HepG2 (cell line): ENCODE data around the gene ARHGEF11. TPM values are rescaled to one million over a fixed set of nuclear protein-coding genes. Genes with fewer than 3 reads are reported as not detected.

ENCODE experiments used
- ATAC-seq: fragments of 200-7000 bp; cut with Tn5 transposase; 3 replicates; pipeline ENCODE4 v1.9.1; 2020; ENCODE audit warnings: mild to moderate bottlenecking, moderate library complexity
- BruUV-seq: library from RNA; stranded (reverse); fragments of 400-500 nt; replicated peaks from 2 replicates; lab custom pipeline; 2021; lab: Mats Ljungman, UMichigan
- CTCF ChIA-PET: fragments of 300-600 bp; formaldehyde crosslinking; extraction: SDS; loops from one replicate; lab custom pipeline; 2021; ENCODE audit warnings: low total read pairs, inconsistent platforms, low intra/inter-chr PET ratio; lab: Yijun Ruan, JAX
- POLR2A ChIA-PET: fragments of 350-600 bp; sonication (Branson Sonifier 250); formaldehyde crosslinking; loops from one replicate; lab custom pipeline; 2020; ENCODE audit warnings: antibody characterized with exemption, inconsistent platforms; lab: Yijun Ruan, JAX
- DNase-seq: peaks from one replicate; pipeline ENCODE4 v3.0.0-alpha.2; 2015; ENCODE audit warnings: low spot score
- FAIRE-seq: peaks from 3 replicates; lab custom pipeline; 2011; peaks lifted over from hg19 to GRCh38; lab: Jason Lieb, UNC
- H2AFZ ChIP-seq: one replicate; pipeline ENCODE4 v1.6.1; 2011; ENCODE audit warnings: low read length, inconsistent platforms
- H3K27ac ChIP-seq: fragments of 300-600 bp; 3 replicates; pipeline ENCODE4 v1.8.0; 2011; ENCODE audit warnings: mixed run types, mild to moderate bottlenecking, mixed read lengths, low read length, inconsistent platforms; ENCODE audit not compliant: insufficient read depth; ENCODE audit errors: extremely low read length
- H3K27me3 ChIP-seq, 2 experiments: fragments of 200-600 bp in 1 of 2; 2 replicates in 1 of 2; 3 replicates in 1 of 2; pipeline versions ENCODE4 v1.6.0 to v1.8.0; 2011; ENCODE audit warnings: low read length in 2 of 2, mild to moderate bottlenecking in 2 of 2, moderate library complexity in 2 of 2, inconsistent platforms in 1 of 2; ENCODE audit not compliant: insufficient read depth in 2 of 2, control insufficient read depth in 1 of 2
- H3K36me3 ChIP-seq, 2 experiments: fragments of 200-600 bp in 1 of 2; replicated peaks in 1 of 2; 2 replicates in 1 of 2; 3 replicates in 1 of 2; pipeline versions ENCODE4 v1.5.1 to v1.8.0; 2011; ENCODE audit warnings: low read length in 2 of 2, inconsistent platforms in 1 of 2; ENCODE audit not compliant: insufficient read depth in 2 of 2, control insufficient read depth in 1 of 2
- H3K4me1 ChIP-seq: 2 replicates; pipeline ENCODE4 v1.5.1; 2012; ENCODE audit warnings: low read length, inconsistent platforms; ENCODE audit not compliant: insufficient read depth
- H3K4me2 ChIP-seq: 2 replicates; pipeline ENCODE4 v1.6.0; 2011; ENCODE audit warnings: low read depth, low read length, inconsistent platforms
- H3K4me3 ChIP-seq, 3 experiments: fragments of 200-600 bp in 1 of 3; sonication (generic), shearing (Covaris generic) in 1 of 3; replicated peaks in 1 of 3; 2 replicates each; pipeline ENCODE4 v1.5.1; 2011 to 2016; ENCODE audit warnings: low read length in 3 of 3, inconsistent platforms in 2 of 3, low read depth in 2 of 3, mild to moderate bottlenecking in 2 of 3, control low read depth in 1 of 3, mixed read lengths in 1 of 3; ENCODE audit not compliant: insufficient read depth in 1 of 3
- H3K79me2 ChIP-seq: one replicate; pipeline ENCODE4 v1.6.1; 2011; ENCODE audit warnings: low read length, inconsistent platforms; ENCODE audit not compliant: insufficient read depth
- H3K9ac ChIP-seq: 2 replicates; pipeline ENCODE4 v1.6.0; 2011; ENCODE audit warnings: mild to moderate bottlenecking, low read depth, low read length, inconsistent platforms; ENCODE audit not compliant: insufficient read depth
- H3K9me3 ChIP-seq: 2 replicates; pipeline ENCODE4 v1.5.1; 2012; ENCODE audit warnings: mild to moderate bottlenecking, low read length
- H4K20me1 ChIP-seq: 2 replicates; pipeline ENCODE4 v1.6.0; 2011; ENCODE audit warnings: inconsistent platforms, mild to moderate bottlenecking, low read length, moderate library complexity; ENCODE audit not compliant: insufficient read depth
- CCAR2 ChIP-seq: fragments of 200-400 bp; formaldehyde crosslinking; optimal IDR thresholded peaks from 2 replicates; pipeline ENCODE3; 2018; ENCODE audit warnings: low read depth, mild to moderate bottlenecking, low read length, moderate library complexity
- FOXC1 ChIP-seq: sonication (generic); formaldehyde crosslinking; IDR thresholded peaks from 2 replicates; pipeline ENCODE4 v1.8.0; 2022; ENCODE audit warnings: mild to moderate bottlenecking, missing genetic modification reagents, borderline replicate concordance
- FOXJ3 ChIP-seq: sonication (generic); formaldehyde crosslinking; IDR thresholded peaks from 2 replicates; pipeline ENCODE4 v1.4.0; 2020; ENCODE audit warnings: missing genetic modification reagents, mild to moderate bottlenecking, borderline replicate concordance
- HOXA5 ChIP-seq: sonication (generic); formaldehyde crosslinking; IDR thresholded peaks from 2 replicates; pipeline ENCODE4 v1.4.0; 2020; ENCODE audit warnings: missing genetic modification reagents
- KDM5B ChIP-seq: sonication (generic); formaldehyde crosslinking; IDR thresholded peaks from 2 replicates; pipeline ENCODE4 v1.4.0; 2020; ENCODE audit warnings: missing genetic modification reagents, mild to moderate bottlenecking, borderline replicate concordance
- KLF11 ChIP-seq: IDR thresholded peaks from 2 replicates; pipeline ENCODE4 v1.6.1; 2016; ENCODE audit warnings: missing compliant biosample characterization
- MEF2D ChIP-seq: sonication (generic); formaldehyde crosslinking; IDR thresholded peaks from 2 replicates; pipeline ENCODE4 v1.5.1; 2020; ENCODE audit warnings: mild to moderate bottlenecking, missing genetic modification reagents
- NFATC3 ChIP-seq: sonication (generic); formaldehyde crosslinking; IDR thresholded peaks from 2 replicates; pipeline ENCODE4 v1.5.1; 2020; ENCODE audit warnings: mild to moderate bottlenecking, missing genetic modification reagents
- NFRKB ChIP-seq: fragments of 450-650 bp; IDR thresholded peaks from 2 replicates; pipeline ENCODE4 v1.6.1; 2017
- NR2F2 ChIP-seq: IDR thresholded peaks from 2 replicates; pipeline ENCODE4 v1.6.1; 2012; ENCODE audit warnings: low read depth, inconsistent platforms, borderline replicate concordance
- SETDB1 ChIP-seq: sonication (generic); formaldehyde crosslinking; IDR thresholded peaks from 2 replicates; pipeline ENCODE4 v1.5.1; 2020; ENCODE audit warnings: missing genetic modification reagents, mild to moderate bottlenecking, borderline replicate concordance
- SOX13 ChIP-seq, 3 experiments: fragments of 450-650 bp in 1 of 3; sonication (generic) in 1 of 3; formaldehyde crosslinking in 1 of 3; IDR thresholded peaks in 2 of 3; conservative IDR thresholded peaks in 1 of 3; 2 replicates each; pipeline versions ENCODE4 v1.5.0 to v1.6.1; 2016 to 2020; ENCODE audit warnings: antibody characterized with exemption in 1 of 3, mild to moderate bottlenecking in 1 of 3, missing compliant biosample characterization in 1 of 3, missing genetic modification reagents in 1 of 3, moderate library complexity in 1 of 3
- TGIF2 ChIP-seq: IDR thresholded peaks from 2 replicates; pipeline ENCODE4 v1.6.1; 2016; ENCODE audit warnings: control low read depth, missing compliant biosample characterization
- ZNF10 ChIP-seq: sonication (generic); formaldehyde crosslinking; IDR thresholded peaks from 2 replicates; pipeline ENCODE4 v1.4.0; 2020; ENCODE audit warnings: mild to moderate bottlenecking, low read depth, missing genetic modification reagents, borderline replicate concordance
- ZNF251 ChIP-seq: sonication (generic); formaldehyde crosslinking; IDR thresholded peaks from 2 replicates; pipeline ENCODE4 v1.9.0; 2021; ENCODE audit warnings: mild to moderate bottlenecking, missing genetic modification reagents
- ZNF761 ChIP-seq: sonication (generic); formaldehyde crosslinking; conservative IDR thresholded peaks from 2 replicates; pipeline ENCODE4 v1.4.0; 2020; ENCODE audit warnings: mild to moderate bottlenecking, missing genetic modification reagents
- ZNF784 ChIP-seq: sonication (generic); formaldehyde crosslinking; IDR thresholded peaks from 2 replicates; pipeline ENCODE4 v1.5.1; 2020; ENCODE audit warnings: missing genetic modification reagents, mild to moderate bottlenecking, borderline replicate concordance
- WGBS: methylation state at CpG from one replicate; pipeline ENCODE4 v1.1.6; 2017; ENCODE audit warnings: low lambda C conversion rate; 5-methylcytosine and 5-hydroxymethylcytosine counted together
- in situ Hi-C: cut with HindIII; loops from 2 replicates; pipeline ENCODE4 v1.10.0; 2017; ENCODE audit warnings: low pct_unique_long_range_greater_than_20kb; ENCODE audit not compliant: extremely low pct_ligation_motif_present
- intact Hi-C: fragments of 100-400 bp; cut with micrococcal nuclease; formaldehyde crosslinking; loops from one replicate; pipeline ENCODE4 v1.10.0; 2022; ENCODE audit not compliant: unreplicated experiment
- polyA plus RNA-seq, 8 experiments: library from polyadenylated mRNA; depleted of rRNA in 3 of 8; stranded (reverse) in 7 of 8; unstranded in 1 of 8; fragments of >200 nt; fragmentation: Illumina TruSeq in 4 of 8; extraction: Trizol in 4 of 8; gene quantifications; 2 replicates each; pipeline versions ENCODE4 v1.2.1 to v1.2.3, GENCODE V29; 2011 to 2016; ENCODE audit warnings: low read depth in 4 of 8, missing spikeins in 1 of 8, mixed read lengths in 1 of 8; ENCODE audit not compliant: insufficient read depth in 1 of 8
- total RNA-seq, 5 experiments: library from RNA; depleted of rRNA; stranded (reverse); fragments of >200 nt; fragmentation: Illumina TruSeq; extraction: Trizol; gene quantifications; 2 replicates each; pipeline ENCODE4 v1.2.3, GENCODE V29; 2016; ENCODE audit warnings: low read depth in 1 of 5

ARHGEF11 gene
- total and polyA plus RNA-seq, 2 of the 13 experiments (the other 11 are each of a cell fraction or from before 2014, with no cell fraction given) = 16.5 to 21.2 TPM

GRCh38 chr1:156994277-156994676, 51.3 kb downstream of the ARHGEF11 start:
- no peak for FAIRE-seq
- no peaks in the 10 kb centered on the region for H4K20me1 ChIP-seq

More at GRCh38 chr1:156994277-156994676, 51.3 kb downstream of the ARHGEF11 start:
- DNase-seq = no peak
- in situ Hi-C loops (no loop called here), intact Hi-C loops (no loop called here)
- Histone ChIP-seq H3K4me2 (no peak overlapping the region), H3K27me3 (no peaks in the 10 kb centered on the region), H3K9me3 (no peaks in the 10 kb centered on the region), H3K4me3 (no peak overlapping the region), H3K79me2 (no peaks in the 10 kb centered on the region)
- BruUV-seq = no TSS peak
- ChIA-PET POLR2A (no interaction called here), CTCF (no interaction called here)
- no peak for ATAC-seq
- TF ChIP-seq MEF2D (no peak), ZNF10 (CRISPR knock-in tag) (no peak), FOXC1 (no peak), TGIF2 (CRISPR knock-in tag) (no peak), KLF11 (no peak), CCAR2 (no peak), ZNF761 (CRISPR knock-in tag) (no peak), NFATC3 (CRISPR knock-in tag) (no peak), ZNF784 (CRISPR knock-in tag) (no peak), NFRKB (no peak), ZNF251 (CRISPR knock-in tag) (no peak), SOX13 (IDR thresholded peaks at IDR 0.05) (no peak), SOX13 (CRISPR knock-in tag; conservative IDR thresholded peaks at IDR 0.05 in 1 of 2, IDR thresholded peaks at IDR 0.05 in 1 of 2) (no peak), NR2F2 (no peak), SETDB1 (CRISPR knock-in tag) (no peak), HOXA5 (no peak), KDM5B (CRISPR knock-in tag) (no peak), FOXJ3 (CRISPR knock-in tag) (no peak)
- TF ChIP-seq, all 625 proteins: peak for 0
- Histone ChIP-seq H2AFZ (no peak overlapping the region), H3K36me3 (peaks cover 1 to 8% of the 10 kb centered on the region in 2 experiments; a peak in 3 of 5 replicates), H3K9ac (no peak overlapping the region), H3K27ac (no peak overlapping the region), H3K4me1 (peaks cover 7% of the 10 kb centered on the region)
- 92% methylated on average over 2 of the region's 2 CpGs for WGBS
